ENCODE data around the gene PTPRCAP.
"Not testable (repeated sequence)": the region's sequence is repeated elsewhere in the genome, so short reads cannot be mapped to it uniquely, and the experiment has no call there.

PTPRCAP gene

GRCh38 chr11:67405688-67406339, 31.7 kb downstream of the PTPRCAP start:
- no peak for DNase-seq (ENCODE audit: low read depth)
- no peak for TF ChIP-seq CTCF (conservative IDR thresholded peaks at IDR 0.05; ENCODE audit: low read depth, low read length)
- no peak overlapping the region for H3K4me3 ChIP-seq (ENCODE audit: low read length)

GRCh38 chr11:67405196-67405567, 32.3 kb downstream of the PTPRCAP start:
- no peak overlapping the region for H3K4me3 ChIP-seq (ENCODE audit: low read length)
- no peak for DNase-seq (ENCODE audit: low read depth)
- TF ChIP-seq CTCF (conservative IDR thresholded peaks at IDR 0.05; ENCODE audit: low read depth, low read length) = no peak

- no peak overlapping the region for H3K4me3 ChIP-seq (ENCODE audit: low read length)
- TF ChIP-seq CTCF (conservative IDR thresholded peaks at IDR 0.05; ENCODE audit: low read depth, low read length) = no peak
- DNase-seq (ENCODE audit: low read depth) = no peak
Observed at GRCh38 chr11:67404515-67405195, 32.8 kb downstream of the PTPRCAP start.

GRCh38 chr11:67403085-67403484, 34.4 kb downstream of the PTPRCAP start:
- DNase-seq (ENCODE audit: low read depth); H3K4me3 ChIP-seq (ENCODE audit: low read length): not testable (repeated sequence)

GRCh38 chr11:67402192-67402839, 35.2 kb downstream of the PTPRCAP start:
- DNase-seq (ENCODE audit: low read depth) = not testable (repeated sequence)

GRCh38 chr11:67401495-67402191, 35.8 kb downstream of the PTPRCAP start, which contains the start of gene PPP1CA:
Gene PPP1CA (minus strand): TSS chr11:67401858. CDS start chr11:67401782, 76 bp downstream.
- H3K4me3 ChIP-seq (ENCODE audit: low read length) = peak within 1 kb of the TSS; percentile 85
- TF ChIP-seq CTCF (conservative IDR thresholded peaks at IDR 0.05; ENCODE audit: low read depth, low read length) = no peak
- DNase-seq (ENCODE audit: low read depth) = no peak

More at GRCh38 chr11:67402192-67402839, 35.2 kb downstream of the PTPRCAP start:
- peak overlapping the region; percentile 13 for H3K4me3 ChIP-seq (ENCODE audit: low read length)

- TF ChIP-seq CTCF (conservative IDR thresholded peaks at IDR 0.05; ENCODE audit: low read depth, low read length) = no peak
- no peak for DNase-seq (ENCODE audit: low read depth)
- H3K4me3 ChIP-seq (ENCODE audit: low read length) = peak overlapping the region; percentile 85
Observed at GRCh38 chr11:67400942-67401494, 36.5 kb downstream of the PTPRCAP start.
